ENCODE measurements around the gene RNU6-1.

GRCh38 chr15:67843092-67843501 lies 3.3 kb upstream of the RNU6-1 start:
- no peak for TF ChIP-seq POLR2AphosphoS5 (IDR thresholded peaks at IDR 0.05)
- no peak for TF ChIP-seq CTCF (IDR thresholded peaks at IDR 0.05 in 8 of 11, conservative IDR thresholded peaks at IDR 0.05 in 3 of 11)
